Endothelial cell of umbilical vein (primary cell): ENCODE results near the gene NEDD4L.

Experiments used
- EZH2 ChIP-seq: IDR thresholded peaks from 2 replicates; pipeline ENCODE4 v1.6.1; 2012; ENCODE audit warnings: borderline replicate concordance, low read depth, mild to moderate bottlenecking, moderate library complexity, low read length, inconsistent platforms; ENCODE audit not compliant: severe bottlenecking
- FOS ChIP-seq: IDR thresholded peaks from 2 replicates; pipeline ENCODE4 v1.6.1; 2011; ENCODE audit warnings: mild to moderate bottlenecking, low read length, moderate library complexity, borderline replicate concordance; ENCODE audit not compliant: insufficient read depth
- GATA2 ChIP-seq: IDR thresholded peaks from 2 replicates; pipeline ENCODE4 v1.7.0; 2011; ENCODE audit warnings: low read depth, mild to moderate bottlenecking, moderate library complexity, mixed read lengths, low read length; ENCODE audit not compliant: insufficient read length, insufficient read depth
- JUN ChIP-seq: IDR thresholded peaks from 2 replicates; pipeline ENCODE4 v1.6.1; 2011; ENCODE audit warnings: borderline replicate concordance, low read depth; ENCODE audit not compliant: insufficient read length, insufficient read depth
- POLR2A ChIP-seq: IDR thresholded peaks from 2 replicates; pipeline ENCODE4 v1.6.1; 2012; ENCODE audit warnings: low read depth, mild to moderate bottlenecking, control low read depth, low read length
- POLR2AphosphoS5 ChIP-seq: IDR thresholded peaks from 2 replicates; pipeline ENCODE4 v1.6.1; 2012; ENCODE audit warnings: low read depth, mild to moderate bottlenecking, control low read depth, low read length, moderate library complexity; ENCODE audit not compliant: insufficient read depth
- TF ChIP-seq, protein P1 (sequence below), 2 donors: IDR thresholded peaks; 1 replicate in 1 of 2; 2 replicates in 1 of 2; pipeline ENCODE4 v1.5.1; 2011; ENCODE audit warnings: low read length in 2 of 2, mild to moderate bottlenecking in 2 of 2, moderate library complexity in 2 of 2, control low read depth in 1 of 2, inconsistent platforms in 1 of 2, low read depth in 1 of 2; ENCODE audit not compliant: insufficient read depth in 1 of 2; ENCODE audit errors: extremely low read depth in 1 of 2
- TF ChIP-seq, protein P2 (sequence below): IDR thresholded peaks from 2 replicates; pipeline ENCODE4 v1.6.1; 2011; ENCODE audit not compliant: insufficient read depth, insufficient read length

GRCh38 chr18:58078889-58079573, 35.0 kb downstream of the NEDD4L start:
- TF ChIP-seq JUN (no peak), POLR2AphosphoS5 (no peak), EZH2 (no peak), GATA2 (no peak), FOS (no peak), POLR2A (no peak)
- TF ChIP-seq, protein P1, sequence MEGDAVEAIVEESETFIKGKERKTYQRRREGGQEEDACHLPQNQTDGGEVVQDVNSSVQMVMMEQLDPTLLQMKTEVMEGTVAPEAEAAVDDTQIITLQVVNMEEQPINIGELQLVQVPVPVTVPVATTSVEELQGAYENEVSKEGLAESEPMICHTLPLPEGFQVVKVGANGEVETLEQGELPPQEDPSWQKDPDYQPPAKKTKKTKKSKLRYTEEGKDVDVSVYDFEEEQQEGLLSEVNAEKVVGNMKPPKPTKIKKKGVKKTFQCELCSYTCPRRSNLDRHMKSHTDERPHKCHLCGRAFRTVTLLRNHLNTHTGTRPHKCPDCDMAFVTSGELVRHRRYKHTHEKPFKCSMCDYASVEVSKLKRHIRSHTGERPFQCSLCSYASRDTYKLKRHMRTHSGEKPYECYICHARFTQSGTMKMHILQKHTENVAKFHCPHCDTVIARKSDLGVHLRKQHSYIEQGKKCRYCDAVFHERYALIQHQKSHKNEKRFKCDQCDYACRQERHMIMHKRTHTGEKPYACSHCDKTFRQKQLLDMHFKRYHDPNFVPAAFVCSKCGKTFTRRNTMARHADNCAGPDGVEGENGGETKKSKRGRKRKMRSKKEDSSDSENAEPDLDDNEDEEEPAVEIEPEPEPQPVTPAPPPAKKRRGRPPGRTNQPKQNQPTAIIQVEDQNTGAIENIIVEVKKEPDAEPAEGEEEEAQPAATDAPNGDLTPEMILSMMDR (IDR thresholded peaks at IDR 0.05; ENCODE audit: extremely low read depth in 1 of 2, insufficient read depth in 1 of 2, low read depth in 1 of 2, low read length in 2 of 2): no peak
- TF ChIP-seq, protein P2, sequence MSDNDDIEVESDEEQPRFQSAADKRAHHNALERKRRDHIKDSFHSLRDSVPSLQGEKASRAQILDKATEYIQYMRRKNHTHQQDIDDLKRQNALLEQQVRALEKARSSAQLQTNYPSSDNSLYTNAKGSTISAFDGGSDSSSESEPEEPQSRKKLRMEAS: no peak
